A673 (cell line): ENCODE results near the gene NLN. TPM values are rescaled to one million over a fixed set of nuclear protein-coding genes. Genes with fewer than 3 reads are reported as not detected.

ENCODE experiments used
- BruUV-seq: library from RNA; stranded (reverse); fragments of 400-500 nt; replicated peaks from 2 replicates; lab custom pipeline; 2021; lab: Mats Ljungman, UMichigan
- CTCF ChIA-PET: fragments of 300-600 bp; sonication (Branson Sonifier 250); formaldehyde crosslinking; loops from one replicate; lab custom pipeline; 2022; ENCODE audit warnings: antibody characterized with exemption; lab: Charles Lee
- POLR2A ChIA-PET: fragments of 300-600 bp; sonication (Branson Sonifier 250); formaldehyde crosslinking; loops from one replicate; lab custom pipeline; 2022; ENCODE audit warnings: antibody characterized with exemption; ENCODE audit not compliant: low non-redundant PET; lab: Charles Lee
- DNase-seq: peaks from one replicate; pipeline ENCODE4 v3.0.0-alpha.2; 2015; ENCODE audit warnings: low spot score
- H3K27ac ChIP-seq: fragments of 200-600 bp; sonication (generic); 2 replicates; pipeline ENCODE4 v1.5.1; 2016; ENCODE audit warnings: mixed run types, low read depth, mild to moderate bottlenecking, mixed read lengths, antibody characterized with exemption, low read length; ENCODE audit not compliant: poor library complexity, severe bottlenecking
- H3K27me3 ChIP-seq: fragments of 200-600 bp; sonication (generic); replicated peaks from 2 replicates; pipeline ENCODE4 v1.6.1; 2017; ENCODE audit warnings: mixed run types, low read depth, mild to moderate bottlenecking, mixed read lengths, antibody characterized with exemption, low read length; ENCODE audit not compliant: insufficient read depth, poor library complexity
- H3K36me3 ChIP-seq: fragments of 200-600 bp; sonication (generic); 2 replicates; pipeline ENCODE4 v1.6.1; 2016; ENCODE audit warnings: mixed run types, mild to moderate bottlenecking, mixed read lengths, antibody characterized with exemption, low read length; ENCODE audit not compliant: insufficient read depth, poor library complexity, severe bottlenecking
- H3K4me1 ChIP-seq: fragments of 200-600 bp; sonication (generic); 2 replicates; pipeline ENCODE4 v1.6.1; 2017; ENCODE audit warnings: mixed run types, mild to moderate bottlenecking, mixed read lengths, antibody characterized with exemption, low read length; ENCODE audit not compliant: insufficient read depth, poor library complexity, severe bottlenecking
- H3K4me3 ChIP-seq: fragments of 200-600 bp; sonication (generic); 2 replicates; pipeline ENCODE4 v1.5.1; 2016; ENCODE audit warnings: low read depth, mixed run types, mild to moderate bottlenecking, mixed read lengths, low read length; ENCODE audit not compliant: poor library complexity, severe bottlenecking
- H3K9me3 ChIP-seq: fragments of 200-600 bp; sonication (generic); 2 replicates; pipeline ENCODE4 v1.6.1; 2016; ENCODE audit warnings: mixed run types, low read depth, mild to moderate bottlenecking, mixed read lengths, antibody characterized with exemption, low read length; ENCODE audit not compliant: poor library complexity, severe bottlenecking
- EZH2 ChIP-seq: fragments of 200-600 bp; sonication (generic); IDR thresholded peaks from 2 replicates; pipeline ENCODE4 v1.6.1; 2017; ENCODE audit warnings: borderline replicate concordance, low read depth, mild to moderate bottlenecking, mixed read lengths, antibody characterized with exemption, low read length; ENCODE audit not compliant: poor library complexity, severe bottlenecking
- intact Hi-C: fragments of 100-400 bp; cut with micrococcal nuclease; formaldehyde crosslinking; loops from one replicate; pipeline ENCODE4 v1.10.0; 2022; ENCODE audit not compliant: unreplicated experiment
- total RNA-seq: library from RNA; stranded (reverse); gene quantifications from 2 replicates; pipeline ENCODE4 v1.2.3, GENCODE V29; 2021
- TF ChIP-seq, protein P1 (sequence below): fragments of 300-800, 200-600 bp; sonication (generic); conservative IDR thresholded peaks from 2 replicates; pipeline ENCODE4 v1.5.1; 2017; ENCODE audit warnings: low read depth, mild to moderate bottlenecking, antibody characterized with exemption, low read length, moderate library complexity, mixed read lengths

NLN gene
- total RNA-seq, 1 experiment from 2014 or later, result 99.9 TPM

DNA sequence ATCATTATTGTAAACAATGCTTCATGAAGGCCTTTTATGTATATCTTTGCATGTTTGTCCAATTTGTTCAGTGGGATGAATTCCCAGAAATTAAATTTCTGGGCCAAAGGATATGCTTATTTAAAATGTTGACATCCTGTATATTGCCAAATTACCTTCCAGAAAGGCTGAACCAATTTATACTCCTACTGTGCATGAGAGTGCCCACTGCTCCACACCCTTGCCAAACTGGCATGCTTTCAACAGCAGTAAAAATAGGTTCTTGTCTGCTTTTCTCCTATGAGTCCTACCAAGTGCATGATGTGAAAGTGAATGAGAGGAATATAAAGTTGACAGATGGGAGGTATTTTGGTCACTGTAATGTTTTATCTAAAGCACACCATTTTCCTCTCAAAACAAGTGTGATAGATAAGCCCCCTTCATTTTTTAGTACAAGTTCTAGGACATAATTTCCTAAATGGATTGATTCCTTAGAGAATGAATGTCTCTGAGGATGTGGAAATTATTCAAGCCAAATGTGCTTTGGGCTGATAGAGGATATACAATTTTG lies 133.8 kb downstream of the NLN start:
- TF ChIP-seq EZH2, result no peak
- TF ChIP-seq, protein P1, sequence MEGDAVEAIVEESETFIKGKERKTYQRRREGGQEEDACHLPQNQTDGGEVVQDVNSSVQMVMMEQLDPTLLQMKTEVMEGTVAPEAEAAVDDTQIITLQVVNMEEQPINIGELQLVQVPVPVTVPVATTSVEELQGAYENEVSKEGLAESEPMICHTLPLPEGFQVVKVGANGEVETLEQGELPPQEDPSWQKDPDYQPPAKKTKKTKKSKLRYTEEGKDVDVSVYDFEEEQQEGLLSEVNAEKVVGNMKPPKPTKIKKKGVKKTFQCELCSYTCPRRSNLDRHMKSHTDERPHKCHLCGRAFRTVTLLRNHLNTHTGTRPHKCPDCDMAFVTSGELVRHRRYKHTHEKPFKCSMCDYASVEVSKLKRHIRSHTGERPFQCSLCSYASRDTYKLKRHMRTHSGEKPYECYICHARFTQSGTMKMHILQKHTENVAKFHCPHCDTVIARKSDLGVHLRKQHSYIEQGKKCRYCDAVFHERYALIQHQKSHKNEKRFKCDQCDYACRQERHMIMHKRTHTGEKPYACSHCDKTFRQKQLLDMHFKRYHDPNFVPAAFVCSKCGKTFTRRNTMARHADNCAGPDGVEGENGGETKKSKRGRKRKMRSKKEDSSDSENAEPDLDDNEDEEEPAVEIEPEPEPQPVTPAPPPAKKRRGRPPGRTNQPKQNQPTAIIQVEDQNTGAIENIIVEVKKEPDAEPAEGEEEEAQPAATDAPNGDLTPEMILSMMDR, result no peak
- no peaks in the 10 kb centered on the region for H3K36me3 ChIP-seq
- ChIA-PET CTCF (no interaction called here), POLR2A (no interaction called here)
- no peak overlapping the region for H3K27ac ChIP-seq
- no peaks in the 10 kb centered on the region for H3K4me1 ChIP-seq
- no TSS peak for BruUV-seq
- DNase-seq, result no peak
- no peak overlapping the region for H3K4me3 ChIP-seq
- H3K9me3 ChIP-seq, result no peaks in the 10 kb centered on the region
- intact Hi-C loops, result no loop called here
- H3K27me3 ChIP-seq, result no peaks in the 10 kb centered on the region

- no peak for DNase-seq
- Histone ChIP-seq H3K27me3 (no peaks in the 10 kb centered on the region), H3K4me1 (no peaks in the 10 kb centered on the region), H3K4me3 (no peak overlapping the region), H3K9me3 (no peaks in the 10 kb centered on the region), H3K27ac (no peak overlapping the region), H3K36me3 (no peaks in the 10 kb centered on the region)
- BruUV-seq, result no TSS peak
- POLR2A ChIA-PET, result no interaction called here
- TF ChIP-seq EZH2, result no peak
- TF ChIP-seq, protein P1, result no peak
- intact Hi-C loops, result no loop called here
- CTCF ChIA-PET, result no interaction called here
Observed at GRCh38 chr5:65856520-65856919, 134.5 kb downstream of the NLN start.

GRCh38 chr5:65858316-65858715 lies 136.3 kb downstream of the NLN start:
- intact Hi-C loops, result no loop called here
- no peak overlapping the region for H3K4me3 ChIP-seq
- no peaks in the 10 kb centered on the region for H3K27me3 ChIP-seq
- no peaks in the 10 kb centered on the region for H3K4me1 ChIP-seq
- no peak overlapping the region for H3K27ac ChIP-seq
- CTCF ChIA-PET, result no interaction called here
- H3K36me3 ChIP-seq, result no peaks in the 10 kb centered on the region
- no peak for DNase-seq
- H3K9me3 ChIP-seq, result no peaks in the 10 kb centered on the region
- POLR2A ChIA-PET, result interaction anchor here (0.6 kb wide), 1 partner anchor 375 kb away, joined by 3 read pairs; no protein-coding TSS in a partner anchor
- no TSS peak for BruUV-seq
- TF ChIP-seq, protein P1, result no peak
- no peak for TF ChIP-seq EZH2
